Neural progenitor cell (in vitro differentiated cells): ENCODE measurements around the gene RHPN2. TPM values are rescaled to one million over a fixed set of nuclear protein-coding genes. Genes with fewer than 3 reads are reported as not detected.

ENCODE experiments used
- DNase-seq: peaks from one replicate; pipeline ENCODE4 v3.0.0-alpha.2; 2016; ENCODE audit warnings: low spot score
- H2AFZ ChIP-seq: fragments of 200-600 bp; sonication (generic); replicated peaks from 2 replicates; pipeline ENCODE4 v1.6.1; 2016; ENCODE audit warnings: antibody characterized with exemption
- H3F3A ChIP-seq: fragments of 200-600 bp; sonication (generic); 2 replicates; pipeline ENCODE4 v1.6.1; 2016; ENCODE audit warnings: antibody characterized with exemption, low read depth
- H3K27ac ChIP-seq: fragments of 200-600 bp; sonication (generic); 2 replicates; pipeline ENCODE4 v1.5.1; 2016; ENCODE audit warnings: mild to moderate bottlenecking
- H3K27me3 ChIP-seq: fragments of 200-600 bp; sonication (generic); 2 replicates; pipeline ENCODE4 v1.6.1; 2016; ENCODE audit warnings: mild to moderate bottlenecking, moderate library complexity
- H3K36me3 ChIP-seq: fragments of 200-600 bp; sonication (generic); 2 replicates; pipeline ENCODE4 v1.5.1; 2016
- H3K4me1 ChIP-seq: fragments of 200-600 bp; sonication (generic); 2 replicates; pipeline ENCODE4 v1.6.1; 2016; ENCODE audit warnings: mixed run types
- H3K4me2 ChIP-seq: fragments of 200-600 bp; sonication (generic); 2 replicates; pipeline ENCODE4 v1.6.1; 2016
- H3K4me3 ChIP-seq: fragments of 200-600 bp; sonication (generic); 2 replicates; pipeline ENCODE4 v1.5.1; 2016
- H3K79me2 ChIP-seq: fragments of 200-600 bp; sonication (generic); 2 replicates; pipeline ENCODE4 v1.6.1; 2016; ENCODE audit warnings: low read depth
- H3K9ac ChIP-seq: fragments of 200-600 bp; sonication (generic); 2 replicates; pipeline ENCODE4 v1.6.1; 2016
- H3K9me3 ChIP-seq: fragments of 200-600 bp; sonication (generic); 2 replicates; pipeline ENCODE4 v1.5.1; 2016; ENCODE audit warnings: low read depth
- H4K20me1 ChIP-seq: fragments of 200-600 bp; sonication (generic); 2 replicates; pipeline ENCODE4 v1.6.1; 2016; ENCODE audit warnings: low read depth
- H3K27ac Mint-ChIP-seq: 3 replicates; pipeline ENCODE4 v1.8.0; 2021; ENCODE audit warnings: mixed read lengths
- H3K27me3 Mint-ChIP-seq: 2 replicates; pipeline ENCODE4 v1.8.0; 2022; ENCODE audit warnings: low read depth, mild to moderate bottlenecking, inconsistent platforms, moderate library complexity, mixed read lengths; ENCODE audit not compliant: insufficient read depth
- H3K36me3 Mint-ChIP-seq: 3 replicates; pipeline ENCODE4 v1.8.0; 2021; ENCODE audit warnings: mixed read lengths
- H3K4me1 Mint-ChIP-seq: 3 replicates; pipeline ENCODE4 v1.8.0; 2021; ENCODE audit warnings: mixed read lengths
- H3K4me3 Mint-ChIP-seq: 3 replicates; pipeline ENCODE4 v1.8.0; 2021; ENCODE audit warnings: mild to moderate bottlenecking, moderate library complexity, mixed read lengths
- H3K9me3 Mint-ChIP-seq: 3 replicates; pipeline ENCODE4 v1.8.0; 2020; ENCODE audit warnings: mixed read lengths
- EZH2 ChIP-seq: fragments of 200-600 bp; sonication (generic); IDR thresholded peaks from 2 replicates; pipeline ENCODE4 v1.6.1; 2017; ENCODE audit warnings: antibody characterized with exemption, mild to moderate bottlenecking, moderate library complexity
- EZH2phosphoT487 ChIP-seq: fragments of 200-600 bp; sonication (generic); IDR thresholded peaks from 2 replicates; pipeline ENCODE4 v1.6.1; 2017; ENCODE audit warnings: antibody characterized with exemption
- total RNA-seq: library from RNA; depleted of rRNA; stranded (reverse); fragments of >200 nt; gene quantifications from 2 replicates; pipeline ENCODE4 v1.2.3, GENCODE V29; 2015; ENCODE audit warnings: low replicate concordance
- TF ChIP-seq, protein P1 (sequence below): fragments of 200-600 bp; sonication (generic); IDR thresholded peaks from 2 replicates; pipeline ENCODE4 v1.5.1; 2017; ENCODE audit warnings: antibody characterized with exemption, mild to moderate bottlenecking

Gene RHPN2
- total RNA-seq, 1 donor from 2014 or later, result 27.0 TPM

DNA sequence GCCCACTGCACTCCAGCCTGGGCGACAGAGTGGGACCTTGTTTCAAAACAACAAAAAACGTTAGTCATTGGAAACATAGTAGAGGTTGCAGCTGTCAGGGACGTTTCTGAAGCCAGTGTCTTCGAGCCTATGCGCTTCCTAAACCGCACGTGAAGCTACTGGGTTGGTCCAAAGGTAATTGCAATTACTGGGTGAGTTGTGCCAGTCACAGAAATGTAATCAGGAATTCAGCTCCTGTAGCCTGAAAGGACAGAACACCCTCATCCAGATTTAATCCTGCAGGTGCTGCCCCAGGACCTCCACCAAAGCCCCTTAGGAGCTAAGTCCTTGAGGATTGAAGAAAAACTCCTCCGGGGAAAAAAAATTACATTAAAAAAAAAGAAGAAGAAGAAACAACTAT is 2.4 kb upstream of the RHPN2 start:
- Histone ChIP-seq H3K4me2 (no peak overlapping the region), H3K79me2 (peaks cover 23% of the 10 kb centered on the region), H3K27ac (no peak overlapping the region), H3K9ac (no peak overlapping the region), H4K20me1 (peaks cover 19% of the 10 kb centered on the region), H3K9me3 (no peaks in the 10 kb centered on the region), H3K4me3 (no peak overlapping the region), H3K27me3 (peaks cover 13% of the 10 kb centered on the region), H2AFZ (no peak overlapping the region), H3F3A (peaks cover 18% of the 10 kb centered on the region), H3K4me1 (peaks cover 6% of the 10 kb centered on the region), H3K36me3 (no peaks in the 10 kb centered on the region)
- Mint-ChIP-seq H3K4me3 (peak overlapping the region; percentile 15), H3K36me3 (no peaks in the 10 kb centered on the region), H3K9me3 (no peaks in the 10 kb centered on the region), H3K27me3 (peaks cover 12% of the 10 kb centered on the region), H3K27ac (no peak overlapping the region), H3K4me1 (peaks cover 10% of the 10 kb centered on the region)
- TF ChIP-seq EZH2phosphoT487 (no peak), EZH2 (no peak)
- TF ChIP-seq, protein P1, sequence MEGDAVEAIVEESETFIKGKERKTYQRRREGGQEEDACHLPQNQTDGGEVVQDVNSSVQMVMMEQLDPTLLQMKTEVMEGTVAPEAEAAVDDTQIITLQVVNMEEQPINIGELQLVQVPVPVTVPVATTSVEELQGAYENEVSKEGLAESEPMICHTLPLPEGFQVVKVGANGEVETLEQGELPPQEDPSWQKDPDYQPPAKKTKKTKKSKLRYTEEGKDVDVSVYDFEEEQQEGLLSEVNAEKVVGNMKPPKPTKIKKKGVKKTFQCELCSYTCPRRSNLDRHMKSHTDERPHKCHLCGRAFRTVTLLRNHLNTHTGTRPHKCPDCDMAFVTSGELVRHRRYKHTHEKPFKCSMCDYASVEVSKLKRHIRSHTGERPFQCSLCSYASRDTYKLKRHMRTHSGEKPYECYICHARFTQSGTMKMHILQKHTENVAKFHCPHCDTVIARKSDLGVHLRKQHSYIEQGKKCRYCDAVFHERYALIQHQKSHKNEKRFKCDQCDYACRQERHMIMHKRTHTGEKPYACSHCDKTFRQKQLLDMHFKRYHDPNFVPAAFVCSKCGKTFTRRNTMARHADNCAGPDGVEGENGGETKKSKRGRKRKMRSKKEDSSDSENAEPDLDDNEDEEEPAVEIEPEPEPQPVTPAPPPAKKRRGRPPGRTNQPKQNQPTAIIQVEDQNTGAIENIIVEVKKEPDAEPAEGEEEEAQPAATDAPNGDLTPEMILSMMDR, result no peak
- no peak for DNase-seq

DNA sequence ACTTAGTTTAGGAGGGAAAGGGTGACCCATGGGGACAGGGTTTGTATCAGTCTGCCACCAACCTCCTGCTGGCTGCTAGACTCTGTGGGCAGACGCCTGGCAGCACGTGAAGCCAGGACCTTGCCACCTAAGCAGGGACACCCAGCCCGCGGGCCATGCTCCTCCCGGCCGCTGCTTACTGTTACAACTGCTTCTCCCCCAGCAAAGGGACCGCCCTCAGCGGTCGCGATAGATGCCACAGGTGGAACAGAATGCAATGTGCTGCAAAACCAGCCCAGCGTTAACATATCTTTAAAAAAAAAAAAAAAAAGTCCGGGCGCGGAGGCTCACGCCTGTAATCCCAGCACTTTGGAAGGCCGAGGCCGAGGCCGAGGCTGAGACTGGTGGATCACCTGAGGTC is 1.9 kb upstream of the RHPN2 start:
- H3K4me3 Mint-ChIP-seq, result peak overlapping the region; percentile 79
- no peak overlapping the region for H3K4me3 ChIP-seq
- H2AFZ ChIP-seq, result no peak overlapping the region
- H3K36me3 Mint-ChIP-seq, result no peaks in the 10 kb centered on the region
- H3K79me2 ChIP-seq, result peaks cover 29% of the 10 kb centered on the region
- H3K27me3 Mint-ChIP-seq, result peaks cover 13% of the 10 kb centered on the region
- no peak for TF ChIP-seq EZH2
- TF ChIP-seq, protein P1, result no peak
- no peak for TF ChIP-seq EZH2phosphoT487
- no peak overlapping the region for H3K4me2 ChIP-seq
- peaks cover 19% of the 10 kb centered on the region for H4K20me1 ChIP-seq
- H3K9ac ChIP-seq, result no peak overlapping the region
- peaks cover 13% of the 10 kb centered on the region for H3K27me3 ChIP-seq
- H3K27ac ChIP-seq, result no peak overlapping the region
- no peak for DNase-seq
- H3K4me1 Mint-ChIP-seq, result peaks cover 13% of the 10 kb centered on the region
- H3K9me3 Mint-ChIP-seq, result no peaks in the 10 kb centered on the region
- no peaks in the 10 kb centered on the region for H3K9me3 ChIP-seq
- no peaks in the 10 kb centered on the region for H3K36me3 ChIP-seq
- H3F3A ChIP-seq, result peaks cover 18% of the 10 kb centered on the region
- peaks cover 6% of the 10 kb centered on the region for H3K4me1 ChIP-seq
- no peak overlapping the region for H3K27ac Mint-ChIP-seq

DNA sequence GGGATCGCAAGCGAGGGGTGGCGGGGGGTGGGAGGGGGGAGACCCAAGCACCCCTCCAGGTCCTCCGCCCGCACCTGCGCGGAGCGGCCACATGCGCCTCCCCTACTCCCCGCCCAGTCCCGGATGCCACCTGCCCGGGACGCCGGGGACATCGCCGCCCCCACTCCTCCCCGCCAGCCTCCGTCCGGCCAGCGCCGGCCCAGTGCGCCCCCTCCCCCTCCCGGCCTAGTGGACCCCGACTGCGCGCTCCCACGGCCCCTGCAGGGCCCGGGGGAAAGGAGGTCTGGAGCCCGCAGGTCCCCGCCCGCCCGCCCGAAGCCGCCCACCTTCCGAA is 263 bp downstream of the RHPN2 start:
- Histone ChIP-seq H3K27ac (no peak overlapping the region), H3K36me3 (no peaks in the 10 kb centered on the region), H4K20me1 (peaks cover 25% of the 10 kb centered on the region), H3K9ac (peak overlapping the region; percentile 16), H3K4me3 (peak overlapping the region; percentile 95), H3F3A (peaks cover 25% of the 10 kb centered on the region), H3K4me2 (peak overlapping the region; percentile 99), H3K27me3 (peaks cover 13% of the 10 kb centered on the region), H3K9me3 (no peaks in the 10 kb centered on the region), H2AFZ (peak overlapping the region; percentile 88), H3K4me1 (peaks cover 8% of the 10 kb centered on the region), H3K79me2 (peaks cover 50% of the 10 kb centered on the region)
- peaks cover 20% of the 10 kb centered on the region for H3K4me1 Mint-ChIP-seq
- H3K4me3 Mint-ChIP-seq, result peak overlapping the region; percentile 88
- H3K27me3 Mint-ChIP-seq, result peaks cover 15% of the 10 kb centered on the region
- no peak for DNase-seq
- H3K9me3 Mint-ChIP-seq, result no peaks in the 10 kb centered on the region
- H3K27ac Mint-ChIP-seq, result no peak overlapping the region
- TF ChIP-seq EZH2, result no peak
- no peak for TF ChIP-seq EZH2phosphoT487
- TF ChIP-seq, protein P1, result no peak
- no peaks in the 10 kb centered on the region for H3K36me3 Mint-ChIP-seq
